MM.1S (cell line): ENCODE data around the gene CALR3.

Source experiments
- DNase-seq: peaks from one replicate; pipeline ENCODE4 v3.0.0-alpha.2; 2015
- H2AFZ ChIP-seq: fragments of 300-600 bp; sonication (generic); 2 replicates; pipeline ENCODE4 v1.6.0; 2016; ENCODE audit warnings: antibody characterized with exemption, low read length
- H3F3A ChIP-seq: fragments of 300-600 bp; sonication (generic); 2 replicates; pipeline ENCODE4 v1.6.1; 2016; ENCODE audit warnings: mild to moderate bottlenecking, antibody characterized with exemption, low read length, moderate library complexity, mixed read lengths; ENCODE audit not compliant: insufficient read depth
- H3K27ac ChIP-seq: fragments of 300-600 bp; sonication (generic); 2 replicates; pipeline ENCODE4 v1.5.1; 2016; ENCODE audit warnings: mild to moderate bottlenecking, low read length
- H3K27me3 ChIP-seq: fragments of 300-600 bp; sonication (generic); replicated peaks from 2 replicates; pipeline ENCODE4 v1.6.0; 2016; ENCODE audit warnings: low read length; ENCODE audit not compliant: insufficient read depth
- H3K36me3 ChIP-seq: fragments of 300-600 bp; sonication (generic); replicated peaks from 2 replicates; pipeline ENCODE4 v1.6.1; 2016; ENCODE audit warnings: mild to moderate bottlenecking, low read length, mixed read lengths; ENCODE audit not compliant: insufficient read depth
- H3K4me1 ChIP-seq: fragments of 300-600 bp; sonication (generic); 2 replicates; pipeline ENCODE4 v1.6.1; 2016; ENCODE audit warnings: low read length, mixed read lengths
- H3K4me2 ChIP-seq: fragments of 300-600 bp; sonication (generic); 2 replicates; pipeline ENCODE4 v1.6.0; 2016; ENCODE audit warnings: low read depth, low read length
- H3K4me3 ChIP-seq: fragments of 300-600 bp; sonication (generic); 2 replicates; pipeline ENCODE4 v1.5.1; 2016; ENCODE audit warnings: low read length, mixed read lengths
- H3K79me2 ChIP-seq: fragments of 300-600 bp; sonication (generic); 2 replicates; pipeline ENCODE4 v1.6.1; 2016; ENCODE audit warnings: mixed run types, low read length, mixed read lengths
- H3K9ac ChIP-seq: fragments of 300-600 bp; sonication (generic); 2 replicates; pipeline ENCODE4 v1.6.1; 2016; ENCODE audit warnings: low read length, mixed read lengths
- H3K9me2 ChIP-seq: fragments of 300-600 bp; sonication (generic); replicated peaks from 2 replicates; pipeline ENCODE4 v1.6.1; 2016; ENCODE audit warnings: mild to moderate bottlenecking, low read length, mixed read lengths; ENCODE audit not compliant: insufficient read depth
- H3K9me3 ChIP-seq: fragments of 300-600 bp; sonication (generic); replicated peaks from 2 replicates; pipeline ENCODE4 v1.6.1; 2016; ENCODE audit warnings: mild to moderate bottlenecking, low read length, mixed read lengths; ENCODE audit not compliant: insufficient read depth
- H4K20me1 ChIP-seq: fragments of 300-600 bp; sonication (generic); 2 replicates; pipeline ENCODE4 v1.6.1; 2016; ENCODE audit warnings: mild to moderate bottlenecking, low read length, moderate library complexity, mixed read lengths; ENCODE audit not compliant: insufficient read depth
- CTCF ChIP-seq: fragments of 300-600 bp; sonication (generic); IDR thresholded peaks from 2 replicates; pipeline ENCODE4 v1.5.1; 2016; ENCODE audit warnings: antibody characterized with exemption, low read length, mixed read lengths
- EZH2 ChIP-seq: fragments of 300-600 bp; sonication (generic); optimal IDR thresholded peaks from 2 replicates; pipeline ENCODE3; 2017; ENCODE audit warnings: low read depth, mild to moderate bottlenecking, antibody characterized with exemption, low read length, mixed read lengths
- EZH2phosphoT487 ChIP-seq: fragments of 300-600 bp; sonication (generic); IDR thresholded peaks from 2 replicates; pipeline ENCODE4 v1.6.1; 2018; ENCODE audit warnings: antibody characterized with exemption, low read length

Gene CALR3

GRCh38 chr19:16530540-16531379 is 34.8 kb upstream of the CALR3 start:
- TF ChIP-seq CTCF (no peak), EZH2 (no peak), EZH2phosphoT487 (no peak)
- Histone ChIP-seq H4K20me1 (no peaks in the 10 kb centered on the region), H3K9me2 (no peaks in the 10 kb centered on the region), H2AFZ (no peak overlapping the region), H3K9me3 (no peaks in the 10 kb centered on the region), H3K4me3 (no peak overlapping the region), H3K27me3 (no peaks in the 10 kb centered on the region), H3K4me2 (no peak overlapping the region), H3F3A (no peaks in the 10 kb centered on the region), H3K9ac (no peak overlapping the region), H3K4me1 (no peaks in the 10 kb centered on the region), H3K79me2 (peaks cover 62% of the 10 kb centered on the region), H3K27ac (no peak overlapping the region), H3K36me3 (peaks cover 4% of the 10 kb centered on the region)
- DNase-seq, result no peak

DNA sequence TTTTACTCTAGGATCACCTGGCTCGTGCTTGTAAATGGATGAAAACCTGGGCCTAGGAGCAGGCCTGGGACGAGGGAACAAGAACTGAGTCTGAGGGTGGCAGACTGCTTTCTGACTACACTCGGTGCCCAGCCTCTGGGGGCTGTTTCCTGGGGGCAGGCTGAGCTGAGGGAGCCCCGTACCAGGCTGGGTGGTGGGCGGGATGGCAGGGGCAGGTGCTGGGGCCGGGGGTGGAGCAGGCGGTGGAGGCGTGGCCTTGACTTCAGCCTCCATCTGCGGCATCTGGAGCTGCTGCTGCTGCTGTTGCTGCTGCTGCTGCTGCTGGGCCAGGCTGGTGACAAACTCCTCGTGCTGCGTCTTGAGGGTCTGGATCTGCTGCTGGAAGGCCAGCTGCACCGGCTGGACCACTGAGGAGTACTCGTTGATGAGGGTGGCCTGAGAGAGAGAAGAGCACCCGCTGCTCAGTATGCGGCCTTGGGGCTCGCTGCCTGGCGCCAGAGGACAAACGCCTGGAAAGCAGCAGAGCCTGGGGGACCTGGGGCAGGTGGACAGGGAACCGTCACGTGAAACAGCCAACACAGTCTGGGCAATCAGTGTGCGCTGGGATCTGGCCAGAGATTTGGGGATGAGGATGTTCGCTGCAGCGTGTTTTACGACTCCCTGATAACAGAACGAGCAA is 33.6 kb upstream of the CALR3 start:
- peaks cover 4% of the 10 kb centered on the region for H3K36me3 ChIP-seq
- TF ChIP-seq EZH2phosphoT487 (no peak), CTCF (no peak), EZH2 (no peak)
- H3K79me2 ChIP-seq, result peaks cover 51% of the 10 kb centered on the region
- H3K27ac ChIP-seq, result no peak overlapping the region
- no peaks in the 10 kb centered on the region for H3K27me3 ChIP-seq
- H3K4me3 ChIP-seq, result no peak overlapping the region
- H3K9me2 ChIP-seq, result no peaks in the 10 kb centered on the region
- no peak overlapping the region for H2AFZ ChIP-seq
- no peak overlapping the region for H3K4me2 ChIP-seq
- no peaks in the 10 kb centered on the region for H3K4me1 ChIP-seq
- H3F3A ChIP-seq, result no peaks in the 10 kb centered on the region
- no peaks in the 10 kb centered on the region for H4K20me1 ChIP-seq
- no peak overlapping the region for H3K9ac ChIP-seq
- no peak for DNase-seq
- H3K9me3 ChIP-seq, result no peaks in the 10 kb centered on the region

GRCh38 chr19:16527971-16528521 is 32.1 kb upstream of the CALR3 start:
- H3K9me3 ChIP-seq, result no peaks in the 10 kb centered on the region
- DNase-seq, result no peak
- TF ChIP-seq EZH2phosphoT487, result no peak
- TF ChIP-seq EZH2, result no peak
- peak; percentile 43 for TF ChIP-seq CTCF
- H3K79me2 ChIP-seq, result peaks cover 47% of the 10 kb centered on the region
- H4K20me1 ChIP-seq, result no peaks in the 10 kb centered on the region
- H3F3A ChIP-seq, result no peaks in the 10 kb centered on the region
- no peaks in the 10 kb centered on the region for H3K27me3 ChIP-seq
- no peak overlapping the region for H3K27ac ChIP-seq
- no peak overlapping the region for H3K9ac ChIP-seq
- no peak overlapping the region for H3K4me2 ChIP-seq
- H3K36me3 ChIP-seq, result no peaks in the 10 kb centered on the region; the same call in 1 of the 2 replicates
- H2AFZ ChIP-seq, result no peak overlapping the region
- no peaks in the 10 kb centered on the region for H3K9me2 ChIP-seq
- H3K4me1 ChIP-seq, result no peaks in the 10 kb centered on the region
- no peak overlapping the region for H3K4me3 ChIP-seq
